COR-L47 (cell line): ENCODE measurements around the gene NMUR1.

ENCODE experiments used
- DNase-seq: peaks from one replicate; lab custom pipeline; 2025; lab: John Stamatoyannopoulos, UW

The NMUR1 gene

DNA sequence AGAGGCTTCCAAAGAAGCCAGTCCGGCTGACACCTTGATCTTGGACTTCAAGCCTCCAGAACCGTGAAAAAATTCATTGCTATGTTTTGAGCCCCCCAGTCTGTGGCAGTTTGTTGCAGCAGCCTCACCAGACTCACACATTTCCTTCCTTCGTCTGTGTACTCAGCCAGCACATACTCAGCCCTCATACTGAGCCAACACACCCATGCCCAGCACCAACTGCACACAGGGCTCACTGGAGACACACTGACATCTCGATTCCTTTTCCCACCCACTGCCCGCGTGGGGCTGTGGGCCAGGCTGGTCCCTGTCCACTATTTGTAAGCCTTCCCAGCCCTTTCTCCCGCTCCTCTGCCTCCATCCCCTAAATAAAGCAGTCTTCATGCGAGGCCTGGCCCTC is 24.1 kb upstream of the NMUR1 start:
- no peak for DNase-seq

DNA sequence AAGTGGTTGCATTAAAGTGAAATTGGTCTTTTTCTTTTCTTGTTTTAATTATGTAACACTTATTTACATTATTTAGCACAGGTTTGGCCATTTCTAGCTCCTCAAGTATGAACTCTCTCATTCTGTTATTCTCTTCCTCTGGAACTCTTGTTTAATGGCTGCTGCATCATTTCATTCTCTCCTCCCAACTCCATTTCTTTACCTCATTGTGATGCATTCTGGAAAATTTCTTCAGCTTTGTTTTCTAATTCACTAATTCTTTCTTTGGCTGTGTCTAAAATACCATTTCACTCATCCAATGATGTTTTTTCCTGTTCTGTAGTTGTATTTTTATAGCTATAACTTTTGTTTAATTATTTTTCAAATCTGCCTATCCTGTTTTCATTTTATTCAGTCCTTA is 22.5 kb upstream of the NMUR1 start:
- no peak for DNase-seq

DNA sequence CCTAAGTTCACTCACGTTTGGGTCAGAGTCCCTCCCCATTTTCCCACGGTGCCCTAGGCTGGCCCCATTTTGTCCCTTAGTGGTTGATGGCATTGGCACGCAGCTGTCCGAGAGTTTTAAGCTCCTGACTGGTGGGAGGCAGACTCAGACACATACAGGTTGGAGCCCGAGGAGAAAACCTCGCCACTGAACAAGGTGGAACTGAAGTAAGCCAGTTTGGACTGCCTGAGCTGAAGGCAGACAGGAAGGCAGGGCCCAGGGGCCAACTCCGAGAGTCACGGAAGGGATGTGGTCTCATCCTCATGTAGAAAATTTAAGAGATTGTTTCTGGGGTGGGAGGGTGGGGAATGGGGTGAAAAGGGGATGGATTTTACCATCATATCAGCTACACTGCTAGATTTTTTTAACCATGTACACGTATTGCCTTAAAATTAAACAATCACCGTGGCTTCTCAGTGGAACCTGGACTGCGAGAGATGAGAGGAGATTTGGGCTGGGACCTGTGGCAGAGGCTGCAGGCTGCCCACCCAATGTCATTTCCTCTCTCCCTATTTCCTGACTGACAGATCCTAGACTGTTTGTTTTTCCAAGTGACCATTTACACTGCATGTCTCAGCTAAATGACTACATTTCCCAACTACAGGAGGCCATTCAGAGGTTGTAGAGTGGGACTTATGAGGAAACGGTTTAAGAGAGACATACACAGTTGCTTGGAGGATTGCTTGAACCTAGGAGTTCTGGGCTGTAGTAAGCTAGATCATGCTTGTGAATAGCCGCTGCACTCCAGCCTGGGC is 19.4 kb upstream of the NMUR1 start:
- DNase-seq = no peak

DNA sequence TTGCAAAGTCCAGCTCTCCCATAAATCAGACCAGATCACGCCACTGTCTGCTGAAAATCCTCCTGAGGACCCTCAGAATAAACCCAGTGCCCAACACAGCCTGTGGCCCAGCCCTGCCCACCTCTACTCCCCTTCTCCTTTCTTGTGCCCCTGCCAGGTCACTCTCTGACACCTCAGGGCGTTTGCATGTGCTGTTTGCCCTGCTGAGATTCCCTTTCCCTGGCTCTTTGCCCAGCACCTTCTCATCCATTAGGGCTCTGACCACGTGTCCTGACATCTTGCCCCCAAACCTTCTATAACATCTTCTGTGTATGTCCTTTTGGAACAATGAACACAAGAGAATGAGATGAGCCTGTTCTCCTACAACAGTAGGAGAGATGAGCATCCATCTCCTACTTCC is 18.5 kb upstream of the NMUR1 start:
- no peak for DNase-seq

DNA sequence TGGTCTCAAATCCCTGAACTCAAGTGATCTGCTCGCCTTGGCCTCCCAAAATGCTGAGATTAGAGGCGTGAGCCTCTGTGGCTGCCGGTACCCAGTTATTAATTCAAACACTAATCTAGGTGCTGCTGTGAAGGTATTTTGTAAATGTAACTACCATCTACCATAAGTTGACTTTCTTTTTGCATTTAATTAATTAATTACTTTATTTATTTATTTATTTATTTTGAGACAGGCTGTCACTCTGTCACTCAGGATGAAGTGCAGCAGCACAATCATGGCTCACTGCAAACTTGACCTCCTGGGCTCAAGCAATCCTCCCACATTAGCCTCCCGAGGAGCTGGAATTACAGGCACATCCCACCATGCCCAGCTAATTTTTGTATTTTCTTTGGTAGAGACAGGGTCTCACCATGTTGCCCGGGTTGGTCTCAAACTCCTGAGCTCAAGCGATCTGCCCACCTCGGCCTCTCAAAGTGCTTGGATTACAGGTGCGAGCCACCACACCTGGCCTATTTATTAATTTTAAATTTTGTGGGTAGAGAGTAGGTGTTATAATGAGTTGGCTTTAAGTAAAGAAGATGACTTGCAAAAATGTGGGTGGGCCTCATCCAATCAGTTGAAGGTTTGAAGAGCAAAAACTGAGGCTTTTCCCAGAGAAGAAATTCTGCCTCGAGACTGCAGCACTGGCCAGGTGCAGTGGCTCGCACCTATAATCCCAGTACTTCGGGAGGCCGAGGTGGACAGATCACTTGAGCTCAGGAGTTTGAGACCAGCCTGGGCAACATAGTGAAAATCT is 17.3 kb upstream of the NMUR1 start:
- DNase-seq = no peak

DNA sequence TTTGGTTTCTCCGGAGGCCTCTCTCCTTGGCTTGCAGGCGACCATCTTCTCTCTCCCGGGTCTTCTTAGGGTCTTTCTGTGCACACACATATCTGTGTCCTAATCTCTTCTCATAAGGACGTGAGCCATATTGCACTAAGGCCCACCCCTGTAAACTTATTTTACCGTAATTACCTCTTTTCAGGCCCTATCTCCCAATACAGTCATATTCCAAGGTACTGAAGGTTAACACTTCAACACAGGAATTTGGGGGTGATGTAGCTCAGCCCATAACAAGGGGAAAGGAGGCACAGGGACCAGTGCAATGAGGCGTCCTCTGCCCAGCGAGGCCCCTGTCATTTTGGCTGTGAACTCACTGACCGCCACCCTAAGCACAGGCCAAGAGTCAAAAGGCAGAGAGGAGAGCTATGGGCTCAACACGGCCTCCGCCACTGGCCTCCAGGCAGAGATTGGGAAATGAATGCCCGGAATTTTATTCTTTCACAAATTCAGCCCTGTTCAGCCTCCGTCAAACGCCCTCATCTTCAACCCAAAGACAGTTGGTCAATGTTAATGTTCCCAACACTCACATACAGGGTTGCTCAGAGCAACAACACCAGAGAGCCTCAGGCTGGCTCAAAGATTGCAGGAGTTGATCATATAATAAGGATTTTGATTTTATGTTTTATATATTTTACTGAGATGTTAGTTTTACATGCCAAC is 15.9 kb upstream of the NMUR1 start:
- DNase-seq = no peak

DNA sequence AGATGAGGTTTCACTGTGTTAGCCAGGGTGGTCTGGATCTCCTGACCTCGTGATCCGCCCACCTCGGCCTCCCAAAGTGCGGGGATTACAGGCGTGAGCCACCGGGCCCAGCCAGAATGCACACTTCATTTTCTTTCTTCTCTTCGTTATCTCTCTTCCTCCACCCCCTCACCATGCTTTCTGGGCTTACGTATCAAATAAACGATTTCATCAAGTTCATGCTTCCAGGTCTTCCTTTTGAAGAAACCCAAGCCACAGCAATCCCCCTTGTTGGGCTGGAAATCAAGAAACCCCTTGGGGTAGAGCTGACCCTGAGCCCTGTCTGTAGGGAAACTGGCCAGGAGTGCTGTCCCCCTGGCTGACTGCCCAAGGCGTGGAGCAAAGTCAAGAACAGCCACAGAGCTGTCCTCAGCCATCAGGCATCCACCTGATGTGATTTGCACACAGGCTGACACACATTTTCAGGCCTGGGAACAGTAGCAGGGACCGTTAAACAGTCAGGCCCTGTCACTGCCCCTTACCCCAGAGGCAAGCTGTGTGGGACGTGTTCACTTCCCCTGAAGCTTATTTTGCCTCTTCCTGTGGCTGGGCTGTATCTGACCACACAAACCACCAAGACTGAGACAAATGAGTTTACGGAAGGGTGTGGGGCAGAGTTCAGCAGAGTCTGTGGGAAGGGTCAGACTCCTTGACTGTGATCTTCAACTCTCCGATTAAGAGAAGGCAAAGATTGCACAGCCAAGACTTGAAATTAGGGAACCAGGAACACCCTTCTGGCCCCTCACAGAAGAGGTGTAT is 15.1 kb upstream of the NMUR1 start:
- DNase-seq = no peak

DNA sequence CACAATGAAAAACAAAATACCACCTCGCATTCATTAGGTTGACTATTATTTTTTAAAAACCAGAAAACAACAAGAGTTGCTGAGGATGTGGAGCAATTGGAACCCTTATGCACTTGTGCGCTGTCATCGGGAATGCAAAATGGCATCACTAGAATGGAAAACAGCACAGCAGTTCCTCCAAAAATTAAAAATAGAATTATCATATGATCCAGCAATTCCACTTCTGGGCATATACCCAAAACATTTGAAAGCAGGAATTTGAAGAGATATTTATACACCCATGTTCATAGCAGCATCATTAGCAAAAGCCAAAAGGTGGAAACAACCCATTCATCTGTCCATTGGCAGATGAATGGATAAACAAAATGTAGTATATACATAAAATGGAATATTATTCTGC is 11.9 kb upstream of the NMUR1 start:
- DNase-seq = no peak

DNA sequence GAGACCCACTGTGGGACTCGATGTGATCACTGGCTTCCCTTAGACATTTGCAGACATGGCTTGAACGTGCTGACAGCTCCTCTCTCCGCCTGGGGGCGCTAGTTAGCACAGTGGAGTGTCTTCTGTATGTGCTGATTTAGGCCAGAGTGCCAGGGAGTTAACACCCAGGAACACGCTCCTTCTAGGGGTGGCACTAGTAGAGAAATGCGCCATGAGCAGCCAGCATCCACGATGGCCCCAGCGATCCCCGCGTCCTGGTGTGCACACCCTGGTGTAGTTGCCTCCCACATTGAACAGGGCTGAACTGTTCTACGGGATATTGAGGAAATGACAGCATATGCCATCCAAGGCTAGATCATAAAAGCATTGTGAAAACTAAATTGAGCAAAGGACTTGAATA is 11.4 kb upstream of the NMUR1 start:
- DNase-seq = no peak

DNA sequence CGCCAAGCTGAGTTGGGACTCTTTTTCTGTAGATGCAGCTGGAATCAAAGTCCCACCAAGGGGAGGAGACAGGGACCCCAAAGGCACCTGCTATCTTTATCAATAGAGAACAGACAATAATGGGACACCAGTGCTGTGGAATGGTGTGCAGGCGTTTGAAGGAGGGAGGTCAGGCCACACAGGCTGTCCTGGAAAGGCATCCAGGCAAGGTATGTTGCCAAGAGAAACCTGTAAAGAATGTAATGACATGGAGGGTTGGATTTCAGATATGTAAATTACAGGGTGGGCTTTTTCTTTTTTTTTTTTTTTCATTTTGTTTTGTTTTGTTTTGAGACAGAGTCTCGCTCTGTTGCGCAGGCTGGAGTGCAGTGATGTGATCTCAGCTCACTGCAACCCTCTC is 9.7 kb upstream of the NMUR1 start:
- DNase-seq = no peak

DNA sequence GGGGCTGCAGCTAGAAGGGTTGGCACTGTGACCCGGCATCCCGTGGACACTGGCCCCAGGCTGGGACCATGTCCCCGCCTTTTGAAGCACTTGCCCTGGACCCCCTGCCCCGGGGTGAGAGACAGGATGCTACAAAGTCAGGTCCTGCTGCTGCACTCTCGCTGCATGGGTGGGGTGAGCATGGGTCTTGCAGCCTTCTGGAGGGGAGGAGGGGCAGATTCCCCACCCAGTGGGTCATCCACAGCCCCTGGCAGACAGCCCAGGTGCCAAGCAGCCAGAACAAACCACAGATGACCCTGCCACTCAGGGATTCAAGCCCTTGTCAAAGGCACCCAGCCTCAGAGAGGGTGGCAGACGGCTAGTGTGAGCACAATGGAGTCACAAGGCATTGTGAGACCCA is 5.7 kb upstream of the NMUR1 start:
- DNase-seq = no peak

DNA sequence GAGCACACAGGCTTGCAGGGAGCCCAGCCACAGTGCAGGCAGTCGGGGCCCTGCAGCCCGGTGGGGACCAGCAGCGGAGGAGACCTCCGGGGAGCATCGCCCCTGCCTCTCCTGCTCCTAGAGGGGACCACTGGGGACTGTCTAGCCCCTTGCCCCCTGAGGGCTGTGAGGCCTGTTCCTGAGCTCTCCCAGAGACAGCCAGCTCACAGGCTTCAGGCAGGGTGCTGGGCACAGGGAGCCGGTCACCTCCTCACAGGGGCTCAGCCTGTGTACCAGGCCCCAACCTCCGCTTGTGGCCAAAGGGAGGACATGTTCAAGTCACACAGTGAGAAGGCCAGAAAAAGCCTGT is 3.5 kb upstream of the NMUR1 start:
- DNase-seq = no peak

DNA sequence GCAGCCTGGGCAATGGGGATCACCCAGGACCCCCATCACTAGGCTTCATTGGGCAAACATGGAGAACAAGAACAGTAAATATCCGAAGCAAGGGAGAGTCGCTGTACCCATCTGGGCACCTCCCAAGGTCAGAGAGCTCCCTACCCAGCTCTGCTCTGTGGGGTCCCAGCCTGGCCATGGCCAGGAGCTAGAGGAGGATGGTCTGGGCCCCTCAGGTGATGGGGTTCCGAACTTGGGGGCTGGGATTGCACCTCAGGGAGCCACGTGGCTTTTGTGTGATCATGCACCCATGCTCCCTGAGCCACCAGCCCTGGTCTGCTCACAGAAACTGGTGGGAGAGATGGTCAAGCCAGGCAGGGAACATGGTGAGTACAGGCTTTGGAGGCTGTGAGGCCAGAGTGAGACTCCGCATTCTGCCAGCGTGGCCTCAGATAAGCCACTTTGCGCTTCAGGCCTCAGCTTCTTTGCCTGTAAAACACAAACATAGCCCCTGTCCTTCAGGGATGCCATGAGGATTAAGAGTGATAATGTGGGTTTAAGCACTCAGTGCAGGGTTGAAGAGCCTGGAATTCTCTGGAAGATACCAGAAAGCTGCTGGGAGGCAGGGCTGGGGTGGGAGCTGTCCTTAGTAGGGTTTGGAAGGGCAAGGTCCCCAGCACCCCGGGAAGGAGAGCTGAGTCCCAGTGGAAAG is 3.0 kb upstream of the NMUR1 start:
- DNase-seq = no peak

DNA sequence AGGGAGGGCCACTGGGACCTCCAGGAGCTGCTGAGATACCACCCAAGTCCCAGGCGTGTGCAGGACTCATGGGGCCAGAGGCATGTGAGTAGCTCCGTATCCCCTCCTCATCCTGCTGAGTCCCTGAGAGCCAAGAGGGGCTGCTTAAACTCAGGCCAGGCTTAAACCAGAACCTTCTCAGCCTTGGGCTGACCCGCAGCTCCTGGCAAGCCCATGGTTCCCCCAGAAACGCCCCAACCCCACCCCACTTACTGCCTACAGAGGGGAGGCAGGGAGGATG is 2.5 kb upstream of the NMUR1 start:
- no peak for DNase-seq

DNA sequence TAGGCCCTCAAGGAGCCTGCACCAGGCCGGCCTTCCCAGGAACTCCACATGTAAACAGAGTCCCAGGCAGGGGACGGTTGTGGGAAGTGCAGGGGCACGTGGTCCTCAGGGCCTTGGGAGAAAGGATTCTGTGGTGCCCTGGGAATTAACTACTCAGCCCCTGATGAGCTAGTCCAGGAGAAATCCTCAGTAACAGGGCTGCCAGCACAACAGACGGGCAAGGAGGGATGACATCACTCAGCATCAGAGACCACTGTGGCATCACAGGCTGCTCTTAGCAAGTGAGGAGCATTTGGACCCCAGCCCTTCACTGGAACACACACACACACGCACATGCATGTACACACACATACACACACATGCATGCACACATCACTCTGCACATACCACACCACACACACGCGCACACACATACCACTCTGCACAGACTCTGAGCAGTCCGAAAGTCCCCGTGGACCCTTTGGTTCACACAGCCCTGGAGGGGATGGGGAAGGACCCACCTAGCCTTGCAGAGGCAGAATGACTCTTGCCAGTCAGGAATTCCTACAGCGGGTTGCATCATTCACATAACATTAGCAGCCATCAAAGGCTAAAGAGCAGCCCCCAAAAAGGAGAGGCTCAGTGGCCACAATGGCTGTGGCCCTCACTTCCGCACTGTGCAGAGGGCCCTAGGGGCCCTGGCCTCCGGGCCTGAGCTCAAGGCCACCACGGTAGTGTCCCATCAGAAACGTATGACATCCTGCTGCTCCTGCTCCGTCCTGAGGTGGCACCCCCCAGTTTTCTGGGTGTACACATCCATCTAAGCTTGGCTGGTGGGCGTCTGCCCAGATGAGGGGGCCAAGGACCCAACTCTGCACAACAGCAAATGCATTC is 1.9 kb upstream of the NMUR1 start:
- no peak for DNase-seq

DNA sequence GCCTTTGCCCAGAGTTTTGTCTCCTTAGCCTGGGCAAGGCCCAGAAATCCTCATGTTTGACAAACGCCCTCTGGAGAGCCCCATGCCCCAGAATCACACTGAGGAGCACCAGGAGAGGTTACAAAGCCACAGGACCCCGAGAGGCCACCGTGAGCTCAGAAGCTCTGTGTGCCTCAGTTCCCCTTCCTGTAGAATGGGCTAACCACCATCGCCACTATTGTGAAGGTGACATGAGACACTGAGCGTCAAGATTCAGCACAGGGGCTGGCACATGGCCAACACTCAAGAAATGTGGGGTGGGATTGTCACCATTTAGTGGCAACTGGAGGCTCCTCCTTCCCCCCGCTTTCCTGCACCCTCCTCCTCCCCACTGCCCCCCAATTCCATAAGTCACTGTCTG is 1.2 kb upstream of the NMUR1 start:
- no peak for DNase-seq

DNA sequence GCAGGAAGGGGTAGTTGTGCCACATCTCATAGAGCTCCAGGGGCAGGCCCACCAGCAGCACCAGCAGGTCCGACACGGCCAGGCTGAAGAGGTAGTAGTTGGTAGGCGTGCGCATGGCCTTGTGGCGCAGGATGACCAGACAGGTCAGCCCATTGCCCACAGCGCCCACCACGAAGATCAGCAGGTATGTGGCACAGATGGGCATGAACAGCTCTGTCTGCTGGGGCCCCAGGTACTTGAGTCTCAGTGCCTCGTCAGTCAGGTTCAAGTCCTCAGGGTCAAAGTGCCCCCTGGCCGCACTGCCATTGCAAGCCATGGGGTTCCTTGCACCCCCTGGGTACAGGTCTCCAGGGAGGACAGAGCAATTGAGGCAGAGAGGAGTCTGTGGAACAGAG is 1.6 kb downstream of the NMUR1 start:
- no peak for DNase-seq

DNA sequence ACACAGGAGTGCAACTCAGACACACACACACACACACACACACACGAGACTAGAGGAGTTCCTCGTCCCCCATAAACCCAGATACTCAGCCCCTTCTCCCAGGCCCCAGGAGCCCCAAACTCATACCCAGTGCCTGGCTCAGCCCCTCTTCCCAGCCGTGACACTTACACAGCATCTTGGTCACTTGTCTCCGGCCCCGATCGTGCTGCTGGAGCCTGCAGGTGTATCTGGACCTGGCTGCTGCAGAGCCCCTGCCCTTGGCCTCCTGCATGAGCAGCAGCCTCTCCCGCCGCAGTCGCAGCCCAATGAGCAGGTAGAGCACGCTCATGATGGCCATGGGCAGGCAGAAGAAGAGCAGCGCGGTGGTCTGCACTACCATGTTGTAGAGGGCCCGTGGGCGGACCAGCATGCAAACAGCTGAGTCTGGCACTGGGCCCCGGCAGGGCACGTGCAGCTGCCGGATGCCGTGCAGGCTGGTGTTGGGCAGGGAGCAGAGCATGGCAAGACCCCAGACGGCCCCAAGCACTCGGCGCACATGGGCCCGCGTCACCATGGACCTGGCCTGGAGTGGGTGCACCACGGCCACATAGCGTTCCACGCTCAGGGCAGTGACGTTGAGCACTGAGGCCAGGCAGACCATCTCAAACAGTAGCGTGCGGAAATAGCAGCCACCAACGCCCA is 2.1 kb downstream of the NMUR1 start:
- no peak for DNase-seq

DNA sequence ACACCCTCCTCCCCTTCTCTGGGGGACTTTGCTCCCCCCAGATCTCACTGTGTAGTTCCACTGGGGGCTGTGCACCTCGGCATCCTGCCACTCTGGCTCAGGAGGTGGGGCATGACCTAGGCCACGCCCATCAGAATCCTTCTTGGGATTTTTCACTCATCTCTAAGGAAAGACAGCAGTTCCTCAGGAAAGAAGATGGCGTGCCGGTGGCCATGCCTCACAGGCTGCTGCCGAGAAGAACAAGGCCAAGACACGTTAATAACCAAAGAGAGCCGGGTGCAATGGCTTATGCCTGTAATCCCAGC is 3.2 kb downstream of the NMUR1 start:
- no peak for DNase-seq

DNA sequence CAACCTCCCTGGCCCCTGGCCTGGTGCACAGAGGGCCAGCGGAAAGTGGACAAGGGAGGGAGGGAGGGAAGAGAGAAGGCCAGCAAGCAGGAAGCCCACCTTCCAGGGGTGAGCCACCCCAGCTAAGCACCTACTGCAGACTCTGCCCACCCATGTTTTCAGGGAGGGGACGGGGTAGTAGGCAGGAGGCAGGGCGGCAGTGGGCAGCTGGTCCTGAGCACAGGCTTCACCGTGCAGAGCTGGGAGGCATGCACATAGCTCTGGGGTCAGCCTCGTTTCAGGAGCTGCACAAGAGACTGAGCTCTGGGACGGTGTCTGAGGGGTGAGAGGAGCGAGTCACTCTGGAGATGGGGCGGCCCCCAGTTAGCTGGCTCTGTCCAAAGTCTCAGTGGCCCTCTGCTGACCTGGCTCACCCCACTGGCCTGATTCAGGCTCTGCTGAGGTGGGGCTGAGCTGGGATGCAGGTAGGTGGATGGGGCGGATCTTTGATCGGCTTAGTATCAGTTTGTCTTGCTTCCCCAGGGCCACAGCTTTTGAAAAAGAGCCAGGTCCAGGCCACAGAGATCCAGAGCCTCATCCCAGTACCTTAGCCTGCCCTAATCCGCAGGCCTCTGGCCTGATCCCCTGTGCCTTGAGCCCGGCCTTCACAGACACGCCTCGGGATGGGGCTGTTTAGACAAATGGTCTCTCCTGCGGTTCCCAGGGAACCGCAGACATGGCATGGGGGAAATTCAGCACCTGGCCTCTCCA is 3.7 kb downstream of the NMUR1 start:
- DNase-seq = no peak
